ENCODE measurements around the gene PVALEF. TPM values are rescaled to one million over a fixed set of nuclear protein-coding genes. Genes with fewer than 3 reads are reported as not detected.

The PVALEF gene
- total and polyA plus RNA-seq, 2 of the 13 experiments (the other 11 are each of a cell fraction or from before 2014, with no cell fraction given) = 0.18 TPM

- TF ChIP-seq ZNF318 (CRISPR knock-in tag; IDR thresholded peaks at IDR 0.05) (no peak), ZHX1 (CRISPR knock-in tag; IDR thresholded peaks at IDR 0.05; ENCODE audit: low read depth) (no peak), SOX13 (IDR thresholded peaks at IDR 0.05) (no peak), SOX13 (CRISPR knock-in tag; conservative IDR thresholded peaks at IDR 0.05 in 1 of 2, IDR thresholded peaks at IDR 0.05 in 1 of 2) (no peak), ZNF430 (CRISPR knock-in tag; IDR thresholded peaks at IDR 0.05) (no peak), NFE2L1 (CRISPR knock-in tag; IDR thresholded peaks at IDR 0.05; ENCODE audit: borderline replicate concordance) (no peak), STAT5B (CRISPR knock-in tag; IDR thresholded peaks at IDR 0.05) (no peak), AGO1 (IDR thresholded peaks at IDR 0.05; ENCODE audit: low read depth, low read length, poor library complexity, severe bottlenecking) (no peak), SMARCE1 (IDR thresholded peaks at IDR 0.05; ENCODE audit: borderline replicate concordance) (no peak), CSRNP1 (CRISPR knock-in tag; IDR thresholded peaks at IDR 0.05) (no peak), NFIB (CRISPR knock-in tag; IDR thresholded peaks at IDR 0.05; ENCODE audit: borderline replicate concordance) (no peak), EEA1 (CRISPR knock-in tag; IDR thresholded peaks at IDR 0.05; ENCODE audit: borderline replicate concordance) (no peak), HNRNPH1 (optimal IDR thresholded peaks at IDR 0.05; ENCODE audit: low read depth, low read length) (no peak)
- TF ChIP-seq, protein P1, sequence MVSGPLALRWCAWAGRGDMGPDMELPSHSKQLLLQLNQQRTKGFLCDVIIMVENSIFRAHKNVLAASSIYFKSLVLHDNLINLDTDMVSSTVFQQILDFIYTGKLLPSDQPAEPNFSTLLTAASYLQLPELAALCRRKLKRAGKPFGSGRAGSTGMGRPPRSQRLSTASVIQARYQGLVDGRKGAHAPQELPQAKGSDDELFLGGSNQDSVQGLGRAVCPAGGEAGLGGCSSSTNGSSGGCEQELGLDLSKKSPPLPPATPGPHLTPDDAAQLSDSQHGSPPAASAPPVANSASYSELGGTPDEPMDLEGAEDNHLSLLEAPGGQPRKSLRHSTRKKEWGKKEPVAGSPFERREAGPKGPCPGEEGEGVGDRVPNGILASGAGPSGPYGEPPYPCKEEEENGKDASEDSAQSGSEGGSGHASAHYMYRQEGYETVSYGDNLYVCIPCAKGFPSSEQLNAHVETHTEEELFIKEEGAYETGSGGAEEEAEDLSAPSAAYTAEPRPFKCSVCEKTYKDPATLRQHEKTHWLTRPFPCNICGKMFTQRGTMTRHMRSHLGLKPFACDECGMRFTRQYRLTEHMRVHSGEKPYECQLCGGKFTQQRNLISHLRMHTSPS (CRISPR knock-in tag; IDR thresholded peaks at IDR 0.05; ENCODE audit: low read depth) = no peak
Measured at GRCh38 chr17:81143717-81144422, 21.4 kb upstream of the PVALEF start (continued).
